ENCODE data around the gene TNFRSF21. TPM values are rescaled to one million over a fixed set of nuclear protein-coding genes. Genes with fewer than 3 reads are reported as not detected.
"Not testable (repeated sequence)": the region's sequence is repeated elsewhere in the genome, so short reads cannot be mapped to it uniquely, and the experiment has no call there.

Gene TNFRSF21
- total RNA-seq, 1 experiment from 2014 or later = 106 TPM

DNA sequence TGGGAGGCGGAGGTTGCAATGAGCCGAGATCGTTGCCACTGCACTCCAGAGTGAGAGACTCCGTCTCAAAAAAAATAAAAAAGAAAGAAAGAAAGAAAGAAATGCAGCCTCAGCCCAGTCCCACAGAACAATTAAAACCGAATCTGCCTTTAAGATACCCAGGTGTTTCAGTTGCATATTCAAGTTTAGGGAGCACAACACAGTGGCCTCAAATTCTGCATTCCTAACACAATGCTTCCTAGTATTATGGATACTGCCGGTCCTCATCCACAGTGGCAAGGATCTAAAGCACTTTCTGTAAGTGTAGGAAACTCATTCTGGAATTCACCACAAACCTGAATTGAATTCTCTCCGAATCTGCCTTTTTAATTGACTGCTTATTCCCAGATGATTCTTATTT, 80.5 kb downstream of the TNFRSF21 start:
- Histone ChIP-seq H3K27me3 (ENCODE audit: low read length) (no peaks in the 10 kb centered on the region), H3K4me1 (ENCODE audit: insufficient read depth, low read length) (peaks cover 11% of the 10 kb centered on the region; the same call in 1 of the 2 replicates), H3K9ac (ENCODE audit: low read length) (no peak overlapping the region), H3K79me2 (ENCODE audit: low read length) (no peaks in the 10 kb centered on the region), H3K9me3 (ENCODE audit: low read length) (no peaks in the 10 kb centered on the region), H4K20me1 (ENCODE audit: low read length) (no peaks in the 10 kb centered on the region), H2AFZ (ENCODE audit: low read length) (no peak overlapping the region), H3K36me3 (ENCODE audit: low read depth, low read length) (peaks cover 45% of the 10 kb centered on the region), H3K27ac (ENCODE audit: low read length) (no peak overlapping the region), H3K9me2 (replicated peaks; ENCODE audit: low read length) (no peaks in the 10 kb centered on the region), H3F3A (ENCODE audit: low read length, unreplicated experiment) (peaks cover 5% of the 10 kb centered on the region), H3K4me3 (ENCODE audit: low read length) (no peak overlapping the region), H3K4me2 (ENCODE audit: low read length) (no peak overlapping the region)
- ChIA-PET CTCF (no interaction called here), POLR2A (ENCODE audit: unreplicated experiment) (no interaction called here)
- ATAC-seq (no peak), DNase-seq (no peak)
- BruUV-seq (replicated peaks) = no TSS peak
- intact Hi-C loops (cut with micrococcal nuclease) = no loop called here
- TF ChIP-seq CTCF (conservative IDR thresholded peaks at IDR 0.05; ENCODE audit: low read depth, low read length) (no peak), EZH2phosphoT487 (IDR thresholded peaks at IDR 0.05; ENCODE audit: borderline replicate concordance, low read length) (no peak), EZH2 (IDR thresholded peaks at IDR 0.05; ENCODE audit: low read length, unreplicated experiment) (no peak)

DNA sequence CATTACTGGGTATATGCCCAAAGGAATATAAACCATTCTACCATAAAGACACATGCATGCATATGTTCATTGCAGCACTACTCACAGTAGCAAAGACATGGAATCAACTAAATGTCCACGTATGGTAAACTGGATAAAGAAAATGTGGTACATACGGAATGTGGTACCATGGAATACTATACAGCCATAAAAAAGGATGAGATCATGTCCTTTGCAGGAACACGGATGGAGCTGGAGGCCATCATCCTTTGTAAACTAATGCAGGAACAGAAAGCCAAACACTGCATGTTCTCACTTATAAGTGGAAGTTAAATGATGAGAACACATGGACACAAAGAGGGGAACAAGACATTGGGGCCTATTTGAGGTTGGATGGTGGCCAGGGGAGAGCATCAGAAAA, 81.6 kb downstream of the TNFRSF21 start:
- POLR2A ChIA-PET (ENCODE audit: unreplicated experiment); intact Hi-C loops (cut with micrococcal nuclease); H3K9me2 ChIP-seq (replicated peaks; ENCODE audit: low read length); H3K9ac ChIP-seq (ENCODE audit: low read length); CTCF ChIA-PET; H3K4me2 ChIP-seq (ENCODE audit: low read length); H3K27ac ChIP-seq (ENCODE audit: low read length); H3K4me3 ChIP-seq (ENCODE audit: low read length); ATAC-seq; H2AFZ ChIP-seq (ENCODE audit: low read length); H3K79me2 ChIP-seq (ENCODE audit: low read length); H4K20me1 ChIP-seq (ENCODE audit: low read length); H3F3A ChIP-seq (ENCODE audit: low read length, unreplicated experiment); H3K9me3 ChIP-seq (ENCODE audit: low read length); H3K27me3 ChIP-seq (ENCODE audit: low read length); DNase-seq; BruUV-seq (replicated peaks): not testable (repeated sequence)
- Histone ChIP-seq H3K4me1 (ENCODE audit: insufficient read depth, low read length) (peaks cover 11% of the 10 kb centered on the region; the same call in 1 of the 2 replicates), H3K36me3 (ENCODE audit: low read depth, low read length) (peaks cover 36% of the 10 kb centered on the region)

- not testable (repeated sequence) for H3K4me3 ChIP-seq (ENCODE audit: low read length); BruUV-seq (replicated peaks)
Observed at GRCh38 chr6:47223251-47223650, 86.5 kb downstream of the TNFRSF21 start.

DNA sequence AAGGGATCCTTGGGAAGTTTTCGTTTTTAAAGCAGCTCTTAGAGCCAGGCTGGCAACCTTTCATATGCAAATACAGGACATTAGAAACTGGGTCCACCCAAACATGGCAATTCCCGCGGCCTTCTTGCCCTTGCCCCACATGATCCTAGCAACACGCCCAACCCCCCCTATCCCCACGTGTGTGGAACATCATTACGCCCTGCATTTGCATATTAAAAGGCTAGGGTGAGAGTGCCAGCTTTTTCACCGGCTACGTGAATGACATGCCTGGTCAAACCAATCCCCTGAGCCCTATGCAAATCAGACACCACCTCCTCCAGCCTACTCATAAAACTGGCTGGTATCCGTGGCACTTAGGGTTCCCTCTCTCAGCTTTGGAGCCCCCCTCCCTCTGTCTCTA, 88.1 kb downstream of the TNFRSF21 start:
- POLR2A ChIA-PET (ENCODE audit: unreplicated experiment) = no interaction called here
- Histone ChIP-seq H3K9me2 (replicated peaks; ENCODE audit: low read length) (no peaks in the 10 kb centered on the region), H3K4me2 (ENCODE audit: low read length) (no peak overlapping the region), H3K9ac (ENCODE audit: low read length) (no peak overlapping the region), H2AFZ (ENCODE audit: low read length) (no peak overlapping the region), H3K4me3 (ENCODE audit: low read length) (no peak overlapping the region), H3K27ac (ENCODE audit: low read length) (no peak overlapping the region), H4K20me1 (ENCODE audit: low read length) (no peaks in the 10 kb centered on the region), H3K79me2 (ENCODE audit: low read length) (no peaks in the 10 kb centered on the region), H3K36me3 (ENCODE audit: low read depth, low read length) (no peaks in the 10 kb centered on the region), H3F3A (ENCODE audit: low read length, unreplicated experiment) (peaks cover 1% of the 10 kb centered on the region), H3K27me3 (ENCODE audit: low read length) (no peaks in the 10 kb centered on the region), H3K9me3 (ENCODE audit: low read length) (no peaks in the 10 kb centered on the region), H3K4me1 (ENCODE audit: insufficient read depth, low read length) (no peaks in the 10 kb centered on the region)
- ATAC-seq (no peak), DNase-seq (no peak)
- TF ChIP-seq EZH2phosphoT487 (IDR thresholded peaks at IDR 0.05; ENCODE audit: borderline replicate concordance, low read length) (no peak), EZH2 (IDR thresholded peaks at IDR 0.05; ENCODE audit: low read length, unreplicated experiment) (no peak), CTCF (conservative IDR thresholded peaks at IDR 0.05; ENCODE audit: low read depth, low read length) (no peak)
- CTCF ChIA-PET = no interaction called here
- intact Hi-C loops (cut with micrococcal nuclease) = loop anchor here (5.0 kb wide), 1 partner anchor 84 kb away; no protein-coding TSS in a partner anchor
- no TSS peak for BruUV-seq (replicated peaks)

More at GRCh38 chr6:47223251-47223650, 86.5 kb downstream of the TNFRSF21 start:
- CTCF ChIA-PET; H3K9me3 ChIP-seq (ENCODE audit: low read length); H3K9me2 ChIP-seq (replicated peaks; ENCODE audit: low read length); H3K79me2 ChIP-seq (ENCODE audit: low read length); H3F3A ChIP-seq (ENCODE audit: low read length, unreplicated experiment); H4K20me1 ChIP-seq (ENCODE audit: low read length); H3K27me3 ChIP-seq (ENCODE audit: low read length); H3K9ac ChIP-seq (ENCODE audit: low read length); H2AFZ ChIP-seq (ENCODE audit: low read length); H3K27ac ChIP-seq (ENCODE audit: low read length); ATAC-seq; H3K4me2 ChIP-seq (ENCODE audit: low read length); POLR2A ChIA-PET (ENCODE audit: unreplicated experiment); DNase-seq; H3K36me3 ChIP-seq (ENCODE audit: low read depth, low read length); H3K4me1 ChIP-seq (ENCODE audit: insufficient read depth, low read length): not testable (repeated sequence)
- intact Hi-C loops (cut with micrococcal nuclease) = loop anchor here (5.0 kb wide), 1 partner anchor 86 kb away; no protein-coding TSS in a partner anchor
